GM15510 (cell line): ENCODE data around the gene ENO1.

Source experiments
- POLR2A ChIP-seq: IDR thresholded peaks from 3 replicates; pipeline ENCODE4 v1.6.1; 2011; ENCODE audit warnings: borderline replicate concordance; ENCODE audit not compliant: insufficient read length; ENCODE audit errors: extremely low read depth

ENO1 gene

GRCh38 chr1:8874230-8875201 lies 4.0 kb downstream of the ENO1 start:
- TF ChIP-seq POLR2A, result no peak

- no peak for TF ChIP-seq POLR2A
Observed at GRCh38 chr1:8873506-8874229, 4.8 kb downstream of the ENO1 start.

DNA sequence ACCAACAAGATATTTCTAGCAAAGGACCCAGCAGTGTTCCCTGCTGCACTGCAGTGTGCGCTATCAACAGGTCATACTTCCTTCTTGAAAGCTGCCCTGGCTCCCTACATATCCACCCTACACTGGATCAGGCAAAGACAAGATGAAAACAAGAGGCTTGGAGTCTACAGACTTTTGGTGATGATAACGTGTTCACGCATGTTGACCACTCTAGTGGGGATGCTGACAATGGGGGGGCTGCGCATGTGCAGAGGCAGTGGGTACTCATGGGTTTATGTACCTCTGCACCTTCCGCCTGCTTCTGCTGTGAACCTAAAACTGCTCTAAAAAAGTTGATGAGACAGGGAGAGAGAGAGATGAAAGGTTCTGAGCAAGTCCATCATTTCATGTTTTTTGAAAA lies 5.5 kb downstream of the ENO1 start:
- no peak for TF ChIP-seq POLR2A

DNA sequence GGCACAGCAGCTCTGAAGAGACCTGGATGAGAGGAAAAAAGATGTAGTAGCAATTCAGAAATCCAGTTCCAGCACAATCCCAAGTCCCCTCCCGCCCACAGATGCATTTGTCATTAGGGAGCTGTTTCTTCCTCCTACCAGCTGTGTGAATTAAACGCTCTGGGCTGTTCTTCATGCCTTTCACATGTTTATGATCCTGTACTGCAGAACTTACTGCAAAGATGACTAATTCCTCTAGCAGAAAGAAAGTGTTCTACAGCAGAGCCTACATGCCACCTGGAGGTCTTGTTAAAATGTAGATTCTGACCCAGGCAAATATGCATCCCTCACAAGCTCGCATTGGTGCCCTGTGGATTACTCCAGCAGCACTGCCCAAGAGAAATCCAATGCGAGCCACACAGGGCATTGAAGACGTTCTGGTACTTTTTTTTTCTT lies 6.5 kb downstream of the ENO1 start:
- TF ChIP-seq POLR2A, result no peak

- no peak for TF ChIP-seq POLR2A
Observed at GRCh38 chr1:8871539-8871935, 6.9 kb downstream of the ENO1 start.

DNA sequence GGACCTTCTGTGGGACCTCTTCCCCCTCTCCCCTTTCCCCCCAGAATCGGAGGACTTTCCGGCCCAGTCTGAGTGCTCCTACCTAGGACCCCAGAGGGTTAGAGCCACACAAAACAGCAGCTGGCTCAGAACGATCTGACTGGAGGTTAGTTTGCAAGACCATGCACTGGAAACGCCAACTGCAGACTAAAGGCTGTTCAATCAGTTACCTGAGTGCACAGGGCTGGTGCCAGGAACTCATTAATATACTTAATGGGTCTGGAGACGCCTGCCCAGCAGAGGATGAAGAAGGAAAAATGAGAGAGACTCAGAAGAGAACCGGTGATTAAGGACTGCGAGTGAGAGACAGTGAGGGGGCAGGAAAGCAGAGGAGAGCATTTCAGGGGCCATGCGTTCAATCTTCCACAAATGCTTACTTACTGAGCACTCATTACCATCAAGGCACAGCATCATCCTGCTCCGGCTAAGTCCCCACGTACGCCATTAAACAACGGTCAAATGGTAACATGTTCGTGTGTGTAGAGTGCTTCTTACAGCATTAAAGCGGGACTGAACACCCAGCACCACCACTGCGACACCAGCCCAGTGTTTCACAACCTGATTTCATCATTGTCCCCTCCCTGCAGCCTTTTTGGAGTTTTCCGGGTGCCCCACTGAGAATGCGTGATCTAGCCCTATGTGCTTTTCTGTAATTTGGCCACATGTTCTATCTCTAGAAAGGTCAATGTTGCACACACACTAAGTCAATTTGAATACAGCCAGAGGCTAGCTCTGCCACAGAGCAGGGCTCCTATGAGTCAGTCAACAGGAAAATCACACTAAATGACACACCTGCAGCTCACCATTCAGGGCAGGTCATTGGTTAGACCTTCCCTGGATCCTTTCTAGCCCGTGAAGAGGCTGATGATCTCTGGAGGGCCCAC lies 7.6 kb downstream of the ENO1 start:
- TF ChIP-seq POLR2A, result no peak

- no peak for TF ChIP-seq POLR2A
Observed at GRCh38 chr1:8870103-8870502, 8.4 kb downstream of the ENO1 start.

- no peak for TF ChIP-seq POLR2A
Observed at GRCh38 chr1:8867878-8868567, 10.5 kb downstream of the ENO1 start.

- TF ChIP-seq POLR2A, result no peak
Observed at GRCh38 chr1:8866792-8867415, 11.6 kb downstream of the ENO1 start.

GRCh38 chr1:8866173-8866791 lies 12.2 kb downstream of the ENO1 start:
- TF ChIP-seq POLR2A, result peak; percentile 7

GRCh38 chr1:8864713-8865344 lies 13.7 kb downstream of the ENO1 start:
- peak; percentile 2 for TF ChIP-seq POLR2A

- TF ChIP-seq POLR2A, result no peak
Observed at GRCh38 chr1:8863794-8864233, 14.7 kb downstream of the ENO1 start.

GRCh38 chr1:8863138-8863537 lies 15.3 kb downstream of the ENO1 start:
- TF ChIP-seq POLR2A, result no peak
